ENCODE results near the gene INO80B.

Gene INO80B

DNA sequence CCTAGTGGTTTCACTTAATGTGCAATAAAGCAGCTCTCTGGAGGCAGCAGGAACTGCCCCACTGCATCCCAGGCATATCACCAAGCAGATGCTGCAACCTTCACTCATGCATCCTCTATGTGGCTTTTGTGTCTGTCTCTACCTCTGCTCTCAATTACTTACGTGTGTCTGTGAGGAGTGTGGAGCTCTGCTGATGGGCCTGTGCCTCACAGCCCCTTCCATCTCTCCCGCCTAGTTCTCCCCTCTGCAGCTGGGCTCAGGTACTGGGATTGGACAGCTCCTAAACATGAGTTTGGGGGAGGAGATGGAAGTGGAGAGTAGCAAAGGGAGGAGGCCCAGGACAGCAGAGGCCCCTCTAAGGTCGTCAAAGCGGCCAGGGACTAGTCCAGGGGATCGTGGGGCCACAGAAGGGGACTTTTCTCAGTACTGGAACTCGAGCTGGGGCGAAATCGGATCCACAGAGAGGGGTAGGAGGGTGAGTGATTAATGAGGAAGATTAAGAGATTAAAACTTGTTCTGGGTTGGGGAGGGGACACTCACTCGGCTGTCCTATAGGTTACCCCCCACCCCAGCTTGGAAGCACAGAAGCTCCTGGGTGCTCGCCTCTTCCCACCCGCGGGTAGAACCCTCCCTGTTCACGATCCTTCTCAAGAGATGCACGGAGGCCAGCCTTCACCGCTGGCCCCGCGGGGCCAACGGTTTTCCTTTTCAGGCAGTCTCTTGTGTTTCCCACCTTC, 46.6 kb downstream of the INO80B start:
- Histone ChIP-seq H3K27ac (replicated peaks) (no peak overlapping the region), H3K27me3 (ENCODE audit: insufficient read depth, poor library complexity, severe bottlenecking) (peaks cover 60% of the 10 kb centered on the region)

DNA sequence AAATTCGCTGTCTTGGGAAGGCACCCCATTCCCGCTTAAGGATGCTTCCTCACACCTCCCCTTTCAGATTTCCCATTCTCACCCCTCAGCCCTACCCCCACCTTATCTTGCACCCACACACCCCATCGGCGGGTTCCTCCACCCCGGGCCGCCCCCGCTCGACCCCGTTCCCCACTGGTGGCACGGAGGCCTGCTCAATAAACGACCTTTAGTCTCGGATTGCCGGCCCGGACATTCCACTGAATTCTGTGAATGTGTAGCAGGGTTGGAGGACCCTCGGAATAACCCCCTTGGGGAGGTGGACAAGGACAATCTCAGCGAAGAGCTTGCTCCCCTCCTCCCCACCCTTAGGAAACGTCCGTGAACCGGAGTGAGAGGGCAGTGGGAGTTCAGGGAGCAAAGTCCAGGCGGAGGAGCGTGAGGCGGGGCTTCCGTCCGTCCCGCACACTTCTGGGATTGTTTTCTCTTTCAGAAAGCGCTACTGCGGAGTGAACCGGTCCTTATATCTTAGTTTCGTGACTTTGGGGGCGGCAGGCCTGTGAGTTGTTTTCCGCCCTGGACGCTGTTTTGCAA, 47.3 kb downstream of the INO80B start:
- no peak overlapping the region for H3K27ac ChIP-seq (replicated peaks)
- no peak for TF ChIP-seq POLR2AphosphoS5 (IDR thresholded peaks at IDR 0.05; ENCODE audit: low read depth)
- TF ChIP-seq SPI1 (IDR thresholded peaks at IDR 0.05; ENCODE audit: borderline replicate concordance, low read depth), result no peak
- TF ChIP-seq, protein P1, sequence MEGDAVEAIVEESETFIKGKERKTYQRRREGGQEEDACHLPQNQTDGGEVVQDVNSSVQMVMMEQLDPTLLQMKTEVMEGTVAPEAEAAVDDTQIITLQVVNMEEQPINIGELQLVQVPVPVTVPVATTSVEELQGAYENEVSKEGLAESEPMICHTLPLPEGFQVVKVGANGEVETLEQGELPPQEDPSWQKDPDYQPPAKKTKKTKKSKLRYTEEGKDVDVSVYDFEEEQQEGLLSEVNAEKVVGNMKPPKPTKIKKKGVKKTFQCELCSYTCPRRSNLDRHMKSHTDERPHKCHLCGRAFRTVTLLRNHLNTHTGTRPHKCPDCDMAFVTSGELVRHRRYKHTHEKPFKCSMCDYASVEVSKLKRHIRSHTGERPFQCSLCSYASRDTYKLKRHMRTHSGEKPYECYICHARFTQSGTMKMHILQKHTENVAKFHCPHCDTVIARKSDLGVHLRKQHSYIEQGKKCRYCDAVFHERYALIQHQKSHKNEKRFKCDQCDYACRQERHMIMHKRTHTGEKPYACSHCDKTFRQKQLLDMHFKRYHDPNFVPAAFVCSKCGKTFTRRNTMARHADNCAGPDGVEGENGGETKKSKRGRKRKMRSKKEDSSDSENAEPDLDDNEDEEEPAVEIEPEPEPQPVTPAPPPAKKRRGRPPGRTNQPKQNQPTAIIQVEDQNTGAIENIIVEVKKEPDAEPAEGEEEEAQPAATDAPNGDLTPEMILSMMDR (IDR thresholded peaks at IDR 0.05; ENCODE audit: insufficient read depth, low read length), result no peak
- TF ChIP-seq, protein P2, sequence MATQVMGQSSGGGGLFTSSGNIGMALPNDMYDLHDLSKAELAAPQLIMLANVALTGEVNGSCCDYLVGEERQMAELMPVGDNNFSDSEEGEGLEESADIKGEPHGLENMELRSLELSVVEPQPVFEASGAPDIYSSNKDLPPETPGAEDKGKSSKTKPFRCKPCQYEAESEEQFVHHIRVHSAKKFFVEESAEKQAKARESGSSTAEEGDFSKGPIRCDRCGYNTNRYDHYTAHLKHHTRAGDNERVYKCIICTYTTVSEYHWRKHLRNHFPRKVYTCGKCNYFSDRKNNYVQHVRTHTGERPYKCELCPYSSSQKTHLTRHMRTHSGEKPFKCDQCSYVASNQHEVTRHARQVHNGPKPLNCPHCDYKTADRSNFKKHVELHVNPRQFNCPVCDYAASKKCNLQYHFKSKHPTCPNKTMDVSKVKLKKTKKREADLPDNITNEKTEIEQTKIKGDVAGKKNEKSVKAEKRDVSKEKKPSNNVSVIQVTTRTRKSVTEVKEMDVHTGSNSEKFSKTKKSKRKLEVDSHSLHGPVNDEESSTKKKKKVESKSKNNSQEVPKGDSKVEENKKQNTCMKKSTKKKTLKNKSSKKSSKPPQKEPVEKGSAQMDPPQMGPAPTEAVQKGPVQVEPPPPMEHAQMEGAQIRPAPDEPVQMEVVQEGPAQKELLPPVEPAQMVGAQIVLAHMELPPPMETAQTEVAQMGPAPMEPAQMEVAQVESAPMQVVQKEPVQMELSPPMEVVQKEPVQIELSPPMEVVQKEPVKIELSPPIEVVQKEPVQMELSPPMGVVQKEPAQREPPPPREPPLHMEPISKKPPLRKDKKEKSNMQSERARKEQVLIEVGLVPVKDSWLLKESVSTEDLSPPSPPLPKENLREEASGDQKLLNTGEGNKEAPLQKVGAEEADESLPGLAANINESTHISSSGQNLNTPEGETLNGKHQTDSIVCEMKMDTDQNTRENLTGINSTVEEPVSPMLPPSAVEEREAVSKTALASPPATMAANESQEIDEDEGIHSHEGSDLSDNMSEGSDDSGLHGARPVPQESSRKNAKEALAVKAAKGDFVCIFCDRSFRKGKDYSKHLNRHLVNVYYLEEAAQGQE (IDR thresholded peaks at IDR 0.05; ENCODE audit: insufficient replicate concordance, low read depth), result no peak
- no peak for TF ChIP-seq GABPA (IDR thresholded peaks at IDR 0.05; ENCODE audit: low read depth)
- DNase-seq (ENCODE audit: low read depth in 1 of 2, low spot score in 1 of 2), result no peak
- H3K27me3 ChIP-seq (ENCODE audit: insufficient read depth, poor library complexity, severe bottlenecking), result peaks cover 60% of the 10 kb centered on the region
- peak overlapping the region; percentile 27 for H3K4me3 ChIP-seq (replicated peaks; ENCODE audit: insufficient read depth, low read length)

More for the DNA sequence above, 46.6 kb downstream of the INO80B start:
- DNase-seq (ENCODE audit: low read depth in 1 of 2, low spot score in 1 of 2), result no peak
- H3K4me3 ChIP-seq (replicated peaks; ENCODE audit: insufficient read depth, low read length), result no peak overlapping the region
- TF ChIP-seq, protein P1 (IDR thresholded peaks at IDR 0.05; ENCODE audit: insufficient read depth, low read length), result no peak
- TF ChIP-seq GABPA (IDR thresholded peaks at IDR 0.05; ENCODE audit: low read depth) (no peak), SPI1 (IDR thresholded peaks at IDR 0.05; ENCODE audit: borderline replicate concordance, low read depth) (no peak)
- TF ChIP-seq, protein P2 (IDR thresholded peaks at IDR 0.05; ENCODE audit: insufficient replicate concordance, low read depth), result peak; percentile 68

DNA sequence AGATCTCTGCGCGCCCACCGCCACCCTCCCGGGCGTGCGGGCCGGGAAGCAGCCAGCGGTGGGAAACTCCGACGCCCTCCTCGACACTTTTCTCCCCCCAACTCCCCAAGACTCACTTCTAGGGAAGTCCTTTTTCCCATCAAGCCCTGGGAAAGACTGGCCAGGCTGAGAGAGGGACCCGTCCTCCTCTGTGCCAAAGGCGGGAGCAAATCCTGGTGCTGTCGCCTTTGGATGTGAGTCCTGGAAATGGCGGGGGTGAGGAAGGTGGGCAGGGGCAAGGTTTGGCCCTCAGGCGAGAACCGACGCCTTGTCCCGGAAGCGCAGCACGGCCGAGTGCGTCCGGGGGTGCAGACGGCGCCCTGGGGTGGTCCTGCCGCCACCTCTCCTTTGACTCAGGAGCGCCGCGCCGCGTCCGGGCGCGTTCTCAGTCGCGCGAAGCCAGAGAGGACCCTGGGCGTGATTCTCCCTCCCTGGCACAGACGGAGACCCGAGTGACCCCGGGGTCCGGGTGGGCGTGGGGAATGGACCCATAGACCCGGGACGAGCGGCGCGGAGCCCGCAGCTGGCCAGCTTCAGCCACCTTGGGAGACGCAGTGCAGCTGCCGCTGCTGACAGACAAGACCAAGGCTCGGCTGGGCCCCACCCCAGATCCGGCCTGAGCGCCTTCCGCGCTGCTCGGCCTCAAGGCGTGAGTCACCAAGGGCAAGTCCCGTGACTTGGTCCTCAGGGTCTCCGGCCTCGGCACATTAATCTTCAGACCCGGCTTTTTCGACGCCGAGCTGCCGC, 48.0 kb downstream of the INO80B start:
- TF ChIP-seq, protein P2 (IDR thresholded peaks at IDR 0.05; ENCODE audit: insufficient replicate concordance, low read depth), result no peak
- TF ChIP-seq POLR2AphosphoS5 (IDR thresholded peaks at IDR 0.05; ENCODE audit: low read depth) (no peak), GABPA (IDR thresholded peaks at IDR 0.05; ENCODE audit: low read depth) (no peak), SPI1 (IDR thresholded peaks at IDR 0.05; ENCODE audit: borderline replicate concordance, low read depth) (no peak)
- TF ChIP-seq, protein P1 (IDR thresholded peaks at IDR 0.05; ENCODE audit: insufficient read depth, low read length), result no peak
- Histone ChIP-seq H3K4me3 (replicated peaks; ENCODE audit: insufficient read depth, low read length) (peak overlapping the region; percentile 27), H3K27ac (replicated peaks) (no peak overlapping the region), H3K27me3 (ENCODE audit: insufficient read depth, poor library complexity, severe bottlenecking) (peaks cover 55% of the 10 kb centered on the region)
- DNase-seq (ENCODE audit: low read depth in 1 of 2, low spot score in 1 of 2), result no peak

Measured in HL-60 (cell line).